HFF-Myc (cell line): ENCODE data around the gene PTPRC.

ENCODE experiments used
- DNase-seq: peaks from one replicate; pipeline ENCODE4 v3.0.0-alpha.2; 2011; ENCODE audit warnings: low read depth; ENCODE audit errors: extremely low read depth
- H3K4me3 ChIP-seq: replicated peaks from 2 replicates; pipeline ENCODE4 v1.5.1; 2011; ENCODE audit warnings: low read depth, mild to moderate bottlenecking, control low read depth, low read length
- TF ChIP-seq, protein P1 (sequence below): IDR thresholded peaks from 2 replicates; pipeline ENCODE4 v1.5.1; 2012; ENCODE audit warnings: mild to moderate bottlenecking, low read depth, low read length, control low read depth; ENCODE audit errors: missing control alignments

PTPRC gene

DNA sequence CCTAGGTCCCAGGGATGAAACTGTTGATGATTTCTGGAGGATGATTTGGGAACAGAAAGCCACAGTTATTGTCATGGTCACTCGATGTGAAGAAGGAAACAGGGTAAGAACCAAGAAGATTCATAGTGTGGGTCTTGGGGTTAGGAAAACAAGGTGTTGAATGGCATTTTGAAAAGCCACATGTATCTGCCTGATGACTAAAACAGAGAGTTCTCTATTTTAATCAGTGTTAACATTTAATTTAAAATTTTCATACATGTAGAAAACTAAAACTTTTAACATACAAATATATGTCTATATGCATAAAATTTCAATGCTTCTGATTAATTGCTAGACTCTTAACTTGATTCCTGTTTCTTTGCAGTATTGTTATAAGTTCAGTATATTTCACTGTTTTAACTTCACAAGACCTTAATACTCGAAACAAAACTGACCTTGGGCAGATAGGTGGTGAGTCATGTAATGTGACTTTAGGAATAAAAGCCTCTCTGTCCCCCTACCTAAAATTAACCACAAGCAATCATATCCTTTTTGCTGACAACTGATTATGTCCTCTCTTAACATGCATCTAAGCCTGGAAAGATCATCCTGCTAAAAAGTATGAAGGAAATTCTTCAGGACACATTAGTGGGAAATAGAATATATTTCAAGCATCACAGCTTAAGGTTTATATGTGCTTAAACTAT is 95.6 kb downstream of the PTPRC start:
- DNase-seq: no peak
- TF ChIP-seq, protein P1, sequence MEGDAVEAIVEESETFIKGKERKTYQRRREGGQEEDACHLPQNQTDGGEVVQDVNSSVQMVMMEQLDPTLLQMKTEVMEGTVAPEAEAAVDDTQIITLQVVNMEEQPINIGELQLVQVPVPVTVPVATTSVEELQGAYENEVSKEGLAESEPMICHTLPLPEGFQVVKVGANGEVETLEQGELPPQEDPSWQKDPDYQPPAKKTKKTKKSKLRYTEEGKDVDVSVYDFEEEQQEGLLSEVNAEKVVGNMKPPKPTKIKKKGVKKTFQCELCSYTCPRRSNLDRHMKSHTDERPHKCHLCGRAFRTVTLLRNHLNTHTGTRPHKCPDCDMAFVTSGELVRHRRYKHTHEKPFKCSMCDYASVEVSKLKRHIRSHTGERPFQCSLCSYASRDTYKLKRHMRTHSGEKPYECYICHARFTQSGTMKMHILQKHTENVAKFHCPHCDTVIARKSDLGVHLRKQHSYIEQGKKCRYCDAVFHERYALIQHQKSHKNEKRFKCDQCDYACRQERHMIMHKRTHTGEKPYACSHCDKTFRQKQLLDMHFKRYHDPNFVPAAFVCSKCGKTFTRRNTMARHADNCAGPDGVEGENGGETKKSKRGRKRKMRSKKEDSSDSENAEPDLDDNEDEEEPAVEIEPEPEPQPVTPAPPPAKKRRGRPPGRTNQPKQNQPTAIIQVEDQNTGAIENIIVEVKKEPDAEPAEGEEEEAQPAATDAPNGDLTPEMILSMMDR: no peak
- H3K4me3 ChIP-seq: no peak overlapping the region

DNA sequence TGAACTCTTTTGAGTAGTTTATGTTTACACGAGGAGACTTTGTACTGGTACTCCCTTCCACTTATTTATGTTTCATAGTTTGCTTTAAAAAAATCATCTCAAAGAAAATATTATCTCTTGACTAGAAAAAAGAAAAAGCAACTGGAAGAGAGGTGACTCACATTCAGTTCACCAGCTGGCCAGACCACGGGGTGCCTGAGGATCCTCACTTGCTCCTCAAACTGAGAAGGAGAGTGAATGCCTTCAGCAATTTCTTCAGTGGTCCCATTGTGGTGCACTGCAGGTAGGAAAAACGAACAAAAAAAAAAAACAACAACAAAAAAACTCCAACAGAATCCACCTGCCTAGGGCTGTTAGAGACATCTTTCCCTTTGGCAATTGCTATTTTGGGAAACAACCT is 102.9 kb downstream of the PTPRC start:
- no peak for DNase-seq
- TF ChIP-seq, protein P1: no peak

DNA sequence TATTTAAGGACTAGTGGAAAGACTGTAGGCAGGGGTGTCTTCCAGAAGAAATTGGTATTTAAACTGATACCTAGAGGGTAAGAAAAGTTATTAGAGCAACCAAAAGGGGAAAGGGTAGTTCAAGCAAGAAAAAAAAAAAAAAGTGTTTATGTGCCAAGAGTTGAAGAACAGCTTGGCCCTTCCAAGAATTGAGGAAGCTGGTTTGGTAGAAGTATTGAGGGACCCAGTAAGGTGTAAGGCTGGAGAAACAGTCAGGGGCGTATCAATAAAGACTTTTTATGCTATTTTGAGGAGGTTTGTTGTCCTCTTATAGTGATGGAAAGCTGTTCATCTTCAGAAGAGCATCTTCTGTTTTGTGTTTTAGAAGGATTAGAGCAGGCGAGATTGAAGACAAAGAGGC is 108.3 kb downstream of the PTPRC start:
- DNase-seq: no peak
- TF ChIP-seq, protein P1: no peak
- no peak overlapping the region for H3K4me3 ChIP-seq

More for the DNA sequence above, 102.9 kb downstream of the PTPRC start:
- H3K4me3 ChIP-seq: no peak overlapping the region

DNA sequence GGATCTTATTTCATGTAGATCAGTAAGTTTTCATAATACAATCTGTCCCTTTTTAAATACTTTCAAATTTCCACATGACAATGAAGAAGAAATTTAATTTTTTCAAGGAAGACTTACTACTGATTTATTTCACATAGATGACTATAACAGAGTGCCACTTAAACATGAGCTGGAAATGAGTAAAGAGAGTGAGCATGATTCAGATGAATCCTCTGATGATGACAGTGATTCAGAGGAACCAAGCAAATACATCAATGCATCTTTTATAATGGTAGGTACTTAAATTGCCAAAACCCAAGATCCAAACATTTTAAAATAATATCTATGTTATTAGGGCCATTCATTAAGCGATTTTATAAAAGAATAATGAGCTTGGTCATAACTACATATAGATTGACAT is 110.4 kb downstream of the PTPRC start:
- TF ChIP-seq, protein P1: no peak
- DNase-seq: no peak
- H3K4me3 ChIP-seq: no peak overlapping the region

DNA sequence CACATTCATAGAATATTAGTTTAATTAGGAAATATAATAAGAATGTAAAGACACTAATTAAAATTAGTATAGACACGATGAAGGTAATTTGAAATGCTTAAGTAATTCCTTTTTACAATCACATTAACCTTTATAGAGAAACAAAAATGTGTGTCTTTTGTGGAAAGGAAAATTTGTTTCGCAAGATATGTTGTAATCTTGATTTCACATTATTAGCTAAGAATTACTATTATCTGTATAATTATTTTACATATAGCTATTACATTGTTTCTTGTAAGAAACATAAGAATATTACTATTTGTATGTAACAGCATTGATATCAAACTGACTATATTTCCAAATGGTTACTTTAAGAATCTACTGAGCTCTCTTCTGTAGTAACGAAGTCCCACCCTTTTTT is 111.2 kb downstream of the PTPRC start:
- no peak overlapping the region for H3K4me3 ChIP-seq
- TF ChIP-seq, protein P1: no peak
- DNase-seq: no peak

DNA sequence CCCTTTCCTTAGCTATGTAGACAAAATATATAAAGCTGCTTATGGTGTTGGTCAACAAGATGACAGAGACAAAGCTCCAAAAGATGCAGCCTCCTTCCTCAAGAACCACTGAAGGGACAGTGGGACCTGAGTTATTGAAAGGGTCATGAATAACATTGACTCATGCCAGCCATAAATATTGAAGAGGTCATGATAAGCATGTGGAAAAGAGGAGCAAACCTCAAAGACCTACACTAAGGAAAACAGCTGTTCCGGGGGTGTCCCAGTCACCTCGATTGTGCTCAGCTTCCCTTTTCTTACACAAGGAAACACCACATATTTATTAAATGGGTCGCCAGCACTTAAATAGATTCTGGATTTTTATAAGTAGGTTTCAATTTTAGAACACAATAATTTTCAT is 112.9 kb downstream of the PTPRC start:
- TF ChIP-seq, protein P1: no peak
- no peak overlapping the region for H3K4me3 ChIP-seq
- DNase-seq: no peak

DNA sequence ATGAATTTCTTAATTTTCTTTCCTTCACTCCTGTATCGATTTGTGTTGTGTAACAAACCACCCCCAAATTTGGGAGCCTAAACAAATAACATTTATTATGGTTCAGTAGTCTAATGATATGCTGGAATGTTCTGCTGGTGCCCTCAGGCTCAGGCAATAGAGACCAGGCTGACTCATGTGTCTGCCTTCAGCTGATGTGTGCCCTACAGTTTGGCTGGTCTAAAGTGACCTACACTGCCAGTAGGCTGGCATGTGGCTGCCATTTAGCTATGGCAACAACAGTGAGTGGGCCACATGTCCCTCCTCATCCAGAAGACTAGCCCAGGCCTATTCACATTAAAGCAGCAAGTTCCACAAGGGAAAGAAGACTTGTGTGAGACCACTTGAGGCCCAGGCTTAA is 115.8 kb downstream of the PTPRC start:
- no peak overlapping the region for H3K4me3 ChIP-seq
- DNase-seq: no peak
- TF ChIP-seq, protein P1: no peak
